ENCODE data around the gene COQ5. TPM values are rescaled to one million over a fixed set of nuclear protein-coding genes. Genes with fewer than 3 reads are reported as not detected.

COQ5 gene
- total RNA-seq, 3 donors from 2014 or later (not counting 1 experiment from before 2014, with no cell fraction given), result 11.4 to 17.1 (median 14.6) TPM

GRCh38 chr12:120508537-120508936 is 20.4 kb downstream of the COQ5 start:
- 94% methylated on average over 8 of the region's 8 CpGs for WGBS (ENCODE audit: insufficient coverage)
- no peaks in the 10 kb centered on the region for H3K27me3 Mint-ChIP-seq (ENCODE audit: low read depth in 2 of 2)
- H3K4me1 ChIP-seq (ENCODE audit: control insufficient read depth, insufficient read depth, low read length), result no peaks in the 10 kb centered on the region
- no peaks in the 10 kb centered on the region for H3K9me3 Mint-ChIP-seq
- H3K4me3 ChIP-seq (ENCODE audit: low read length), result no peak overlapping the region
- ATAC-seq (no peak), DNase-seq (no peak)
- no peak for TF ChIP-seq CTCF (IDR thresholded peaks at IDR 0.05)
- no peak overlapping the region for H3K27ac Mint-ChIP-seq
- H3K36me3 Mint-ChIP-seq, result no peaks in the 10 kb centered on the region
- H3K36me3 ChIP-seq (ENCODE audit: control insufficient read depth, insufficient read depth, low read length), result peaks cover 21% of the 10 kb centered on the region
- H3K27me3 ChIP-seq (ENCODE audit: control insufficient read depth, insufficient read depth, low read length), result no peaks in the 10 kb centered on the region
- intact Hi-C loops (cut with micrococcal nuclease), result no loop called here
- H3K9me3 ChIP-seq (ENCODE audit: control insufficient read depth, insufficient read depth, low read length), result no peaks in the 10 kb centered on the region
- no peak overlapping the region for H3K4me3 Mint-ChIP-seq
- no peaks in the 10 kb centered on the region for H3K4me1 Mint-ChIP-seq
- no peak overlapping the region for H3K27ac ChIP-seq (ENCODE audit: low read length)

GRCh38 chr12:120504587-120504986 is 24.4 kb downstream of the COQ5 start:
- Mint-ChIP-seq H3K27ac (no peak overlapping the region), H3K9me3 (no peaks in the 10 kb centered on the region), H3K36me3 (no peaks in the 10 kb centered on the region), H3K4me3 (no peak overlapping the region), H3K27me3 (ENCODE audit: low read depth in 2 of 2) (no peaks in the 10 kb centered on the region), H3K4me1 (peaks cover 6 to 7% of the 10 kb centered on the region in 2 donors)
- Histone ChIP-seq H3K9me3 (ENCODE audit: control insufficient read depth, insufficient read depth, low read length) (no peaks in the 10 kb centered on the region), H3K36me3 (ENCODE audit: control insufficient read depth, insufficient read depth, low read length) (peaks cover 25% of the 10 kb centered on the region), H3K27ac (ENCODE audit: low read length) (no peak overlapping the region), H3K27me3 (ENCODE audit: control insufficient read depth, insufficient read depth, low read length) (no peaks in the 10 kb centered on the region), H3K4me1 (ENCODE audit: control insufficient read depth, insufficient read depth, low read length) (no peaks in the 10 kb centered on the region), H3K4me3 (ENCODE audit: low read length) (no peak overlapping the region)
- intact Hi-C loops (cut with micrococcal nuclease), result no loop called here
- ATAC-seq, result no peak
- DNase-seq, result no peak
- 100% methylated on average over 3 of the region's 4 CpGs for WGBS (ENCODE audit: insufficient coverage)
- no peak for TF ChIP-seq CTCF (IDR thresholded peaks at IDR 0.05)

DNA sequence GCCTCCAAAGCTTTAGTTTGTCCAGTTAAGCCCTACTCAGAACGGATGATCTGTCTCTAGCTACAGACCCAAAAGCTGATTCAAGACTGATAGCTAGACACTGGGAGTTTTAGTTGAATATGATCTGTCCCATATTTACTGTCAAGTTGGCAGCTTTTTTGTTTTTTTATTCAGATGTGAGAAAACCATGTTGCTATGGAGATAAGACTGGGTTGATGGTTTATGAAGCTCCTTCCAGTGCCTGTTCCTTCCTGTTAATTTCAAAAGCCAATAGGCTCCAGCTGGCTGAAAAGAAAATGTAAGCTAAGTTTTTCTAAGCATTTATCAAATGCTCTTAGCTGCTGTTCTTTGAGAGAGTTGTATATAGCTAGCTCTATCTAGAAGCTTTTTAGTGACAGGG is 28.4 kb downstream of the COQ5 start:
- WGBS (ENCODE audit: insufficient coverage), result 80% methylated on average over 1 of the region's 1 CpG

More for the DNA sequence above, 28.4 kb downstream of the COQ5 start:
- no peak for TF ChIP-seq CTCF (IDR thresholded peaks at IDR 0.05)
- peaks cover 32 to 33% of the 10 kb centered on the region in 2 donors for H3K4me1 Mint-ChIP-seq
- Histone ChIP-seq H3K9me3 (ENCODE audit: control insufficient read depth, insufficient read depth, low read length) (no peaks in the 10 kb centered on the region), H3K4me1 (ENCODE audit: control insufficient read depth, insufficient read depth, low read length) (peaks cover 4% of the 10 kb centered on the region), H3K36me3 (ENCODE audit: control insufficient read depth, insufficient read depth, low read length) (peaks cover 17% of the 10 kb centered on the region), H3K4me3 (ENCODE audit: low read length) (no peak overlapping the region), H3K27ac (ENCODE audit: low read length) (no peak overlapping the region), H3K27me3 (ENCODE audit: control insufficient read depth, insufficient read depth, low read length) (no peaks in the 10 kb centered on the region)
- no peaks in the 10 kb centered on the region for H3K9me3 Mint-ChIP-seq
- H3K27me3 Mint-ChIP-seq (ENCODE audit: low read depth in 2 of 2), result no peaks in the 10 kb centered on the region
- ATAC-seq (no peak), DNase-seq (peak in 1 of 2 donors; percentile 18)
- H3K27ac Mint-ChIP-seq, result peak overlapping the region; percentile 58 to 67
- intact Hi-C loops (cut with micrococcal nuclease), result no loop called here
- H3K36me3 Mint-ChIP-seq, result no peaks in the 10 kb centered on the region
- no peak overlapping the region for H3K4me3 Mint-ChIP-seq

Data from natural killer cell (primary cell).